Heart right ventricle (tissue), 16 donors: ENCODE measurements around the gene NR2F1. TPM values are rescaled to one million over a fixed set of nuclear protein-coding genes. Genes with fewer than 3 reads are reported as not detected.

Experiments used
- ATAC-seq, 8 donors: fragments of 200-7000 bp; cut with Tn5 transposase; one replicate each; pipeline ENCODE4 v1.9.1; 2020; ENCODE audit warnings: mild to moderate bottlenecking in 8 of 8, moderate library complexity in 8 of 8, moderate number of reproducible peaks in 1 of 8
- DNase-seq, 2 donors: peaks; one replicate each; pipeline ENCODE4 v3.0.0-alpha.2; 2020
- H3K27ac ChIP-seq, 10 donors: fragments of 200-600 bp; sonication (generic) in 2 of 10; one replicate each; pipeline versions ENCODE4 v1.5.0 to v1.8.0; 2020 to 2022; ENCODE audit warnings: mild to moderate bottlenecking in 3 of 10
- H3K27me3 ChIP-seq, 7 donors: fragments of 200-600 bp; one replicate each; pipeline ENCODE4 v1.8.0; 2021 to 2022; ENCODE audit warnings: mild to moderate bottlenecking in 2 of 7
- H3K36me3 ChIP-seq, 9 donors: fragments of 200-600 bp; sonication (generic) in 1 of 9; one replicate each; pipeline versions ENCODE4 v1.5.0 to v1.8.0; 2020 to 2022; ENCODE audit warnings: mild to moderate bottlenecking in 2 of 9
- H3K4me1 ChIP-seq, 9 donors: fragments of 200-600 bp; sonication (generic) in 1 of 9; one replicate each; pipeline versions ENCODE4 v1.5.0 to v1.8.0; 2020 to 2022; ENCODE audit warnings: mild to moderate bottlenecking in 4 of 9
- H3K4me3 ChIP-seq, 10 donors: fragments of 200-600 bp; sonication (generic) in 2 of 10; one replicate each; pipeline versions ENCODE4 v1.5.0 to v1.8.0; 2020 to 2022; ENCODE audit warnings: mild to moderate bottlenecking in 7 of 10, moderate library complexity in 2 of 10
- H3K9me3 ChIP-seq, 11 donors: fragments of 200-600 bp in 10 of 11; sonication (generic) in 2 of 11; one replicate each; pipeline versions ENCODE4 v1.5.0 to v1.8.0; 2013 to 2022; ENCODE audit warnings: mild to moderate bottlenecking in 2 of 11, control low read depth in 1 of 11, moderate library complexity in 1 of 11
- CTCF ChIP-seq, 9 donors: fragments of 200-600 bp; sonication (generic) in 2 of 9; IDR thresholded peaks; one replicate each; pipeline versions ENCODE4 v1.5.0 to v1.8.0; 2021 to 2022; ENCODE audit warnings: antibody characterized with exemption in 9 of 9, mild to moderate bottlenecking in 5 of 9, moderate library complexity in 1 of 9
- WGBS, 2 donors: extraction: QIAGEN DNeasy Blood & Tissue Kit; methylation state at CpG; one replicate each; pipeline ENCODE4 v1.1.7; 2013; ENCODE audit warnings: inconsistent platforms in 1 of 2; 5-methylcytosine and 5-hydroxymethylcytosine counted together
- intact Hi-C, 10 donors: fragments of 100-400 bp; cut with DNase I; formaldehyde crosslinking; loops; one replicate each; pipeline versions ENCODE4 v1.11.1 to v1.14.2; 2022
- polyA plus RNA-seq, 2 donors: library from polyadenylated mRNA; stranded (reverse); fragments of 200-250 nt; gene quantifications; one replicate each; pipeline ENCODE4 v1.2.3, GENCODE V29; 2013
- total RNA-seq, 10 donors: library from RNA; stranded (reverse); fragmentation: NEBNext Ultra II Directional in 3 of 10; extraction: Animal tissue kit (Norgen Biotek cat#: 25700) in 3 of 10; gene quantifications; one replicate each; pipeline versions ENCODE4 v1.2.1 to v1.2.4, GENCODE V29; 2021 to 2023
- donor health status: Arrhythmogenic right ventricular cardiomyopathy.
- donor health status: ischemic (EF 13 %, LVEDD 7.1; RV severe dilation, severe dysfunction).
- donor health status: healthy with polysubstance abuse.
- donor health status: DM: no; HTN: yes; CAD: no.
- donor health status: DM: no; HTN: no; CAD: no.
- donor health status: ischemic (EF 25% LVEDD 6.9; RV normal size, moderate dysfunction).
- donor health status: ischemic (EF 25% LVEDD 5.7; RV mildly dilated, moderate dysfunction).
- donor health status: healthy.
- donor health status: DM: yes; HTN: yes; CAD: no.
- donor health status: Ischemic cardiomyopathy.
- donor health status: ischemic (EF 35%, LVEDD 5.7; RV mildly dilated, moderate dysfunction).
- donor health status: nonischemic (EF 11% LVEDD 7.7; RV severe dilation, severe dysfunction).
- donor health status: DM: yes; HTN: yes; CAD: no.
- donor health status: PGD.
- donor health status: ischemic (EF 29% LVEDD 5.4; RV normal size, mild dysfunction).
- donor health status: nonischemic (EF 23%, LVEDD 6.1; RV moderate dilation, normal function).

The NR2F1 gene
- total and polyA plus RNA-seq, 12 donors = 0.27 to 2.4 (median 0.92) TPM

- WGBS, 2 donors = 26 to 47% methylated on average over 29 of the region's 29 CpGs
- ATAC-seq (no peak), DNase-seq (no peak)
- Histone ChIP-seq H3K36me3 (no peaks in the 10 kb centered on the region), H3K9me3 (peaks cover 0 to 7% (median 0%) of the 10 kb centered on the region in 11 donors), H3K4me1 (peaks cover 0 to 11% (median 0%) of the 10 kb centered on the region in 9 donors), H3K27ac (no peak overlapping the region), H3K4me3 (no peak overlapping the region), H3K27me3 (peaks cover 26 to 100% (median 93%) of the 10 kb centered on the region in 7 donors)
- no peak for TF ChIP-seq CTCF (IDR thresholded peaks at IDR 0.05)
- intact Hi-C loops = no loop called here
Observed at GRCh38 chr5:93595420-93596147, 12.6 kb downstream of the NR2F1 start.

GRCh38 chr5:93596310-93596675 is 13.3 kb downstream of the NR2F1 start:
- ATAC-seq = no peak
- Histone ChIP-seq H3K9me3 (peaks cover 0 to 7% (median 0%) of the 10 kb centered on the region in 11 donors), H3K36me3 (no peaks in the 10 kb centered on the region), H3K4me3 (no peak overlapping the region), H3K27me3 (peaks cover 26 to 100% (median 98%) of the 10 kb centered on the region in 7 donors), H3K4me1 (peaks cover 0 to 11% (median 0%) of the 10 kb centered on the region in 9 donors), H3K27ac (no peak overlapping the region)
- intact Hi-C loops = no loop called here
- WGBS, 2 donors = 13 to 34% methylated on average over 14 of the region's 14 CpGs
- TF ChIP-seq CTCF (IDR thresholded peaks at IDR 0.05) = no peak
- no peak for DNase-seq

GRCh38 chr5:93596676-93597490 is 13.9 kb downstream of the NR2F1 start:
- TF ChIP-seq CTCF (IDR thresholded peaks at IDR 0.05) = no peak
- Histone ChIP-seq H3K4me1 (peaks cover 0 to 11% (median 0%) of the 10 kb centered on the region in 9 donors), H3K4me3 (no peak overlapping the region), H3K27me3 (peaks cover 27 to 100% (median 99%) of the 10 kb centered on the region in 7 donors), H3K36me3 (no peaks in the 10 kb centered on the region), H3K27ac (no peak overlapping the region), H3K9me3 (peaks cover 0 to 7% (median 0%) of the 10 kb centered on the region in 11 donors)
- ATAC-seq (peak in 2 of 8 donors; percentile 16 to 20), DNase-seq (no peak)
- 12 to 21% methylated on average over 40 of the region's 40 CpGs for WGBS, 2 donors
- intact Hi-C loops = no loop called here

- H3K36me3 ChIP-seq = no peaks in the 10 kb centered on the region
- peaks cover 0 to 7% (median 0%) of the 10 kb centered on the region in 11 donors for H3K9me3 ChIP-seq
- no peak overlapping the region for H3K4me3 ChIP-seq
- H3K27ac ChIP-seq = no peak overlapping the region
- WGBS, 2 donors = 20 to 32% methylated on average over 28 of the region's 28 CpGs
- TF ChIP-seq CTCF (IDR thresholded peaks at IDR 0.05) = no peak
- peaks cover 40 to 100% (median 100%) of the 10 kb centered on the region in 7 donors for H3K27me3 ChIP-seq
- no peak for DNase-seq
- ATAC-seq = no peak
- intact Hi-C loops = no loop called here
- H3K4me1 ChIP-seq = peaks cover 0 to 11% (median 0%) of the 10 kb centered on the region in 9 donors
Observed at GRCh38 chr5:93598091-93599000, 15.3 kb downstream of the NR2F1 start.
